A375 (cell line): ENCODE results near the gene CHMP1A. TPM values are rescaled to one million over a fixed set of nuclear protein-coding genes. Genes with fewer than 3 reads are reported as not detected.

Experiments
- total RNA-seq: library from RNA; depleted of rRNA; stranded (reverse); fragments of >200 nt; shearing (Covaris generic); gene quantifications from 2 replicates; pipeline ENCODE4 v1.2.3, GENCODE V29; 2014; rRNA removed

Gene CHMP1A
- total RNA-seq: 78.3 and 85.8 TPM in 2 replicates

DNA sequence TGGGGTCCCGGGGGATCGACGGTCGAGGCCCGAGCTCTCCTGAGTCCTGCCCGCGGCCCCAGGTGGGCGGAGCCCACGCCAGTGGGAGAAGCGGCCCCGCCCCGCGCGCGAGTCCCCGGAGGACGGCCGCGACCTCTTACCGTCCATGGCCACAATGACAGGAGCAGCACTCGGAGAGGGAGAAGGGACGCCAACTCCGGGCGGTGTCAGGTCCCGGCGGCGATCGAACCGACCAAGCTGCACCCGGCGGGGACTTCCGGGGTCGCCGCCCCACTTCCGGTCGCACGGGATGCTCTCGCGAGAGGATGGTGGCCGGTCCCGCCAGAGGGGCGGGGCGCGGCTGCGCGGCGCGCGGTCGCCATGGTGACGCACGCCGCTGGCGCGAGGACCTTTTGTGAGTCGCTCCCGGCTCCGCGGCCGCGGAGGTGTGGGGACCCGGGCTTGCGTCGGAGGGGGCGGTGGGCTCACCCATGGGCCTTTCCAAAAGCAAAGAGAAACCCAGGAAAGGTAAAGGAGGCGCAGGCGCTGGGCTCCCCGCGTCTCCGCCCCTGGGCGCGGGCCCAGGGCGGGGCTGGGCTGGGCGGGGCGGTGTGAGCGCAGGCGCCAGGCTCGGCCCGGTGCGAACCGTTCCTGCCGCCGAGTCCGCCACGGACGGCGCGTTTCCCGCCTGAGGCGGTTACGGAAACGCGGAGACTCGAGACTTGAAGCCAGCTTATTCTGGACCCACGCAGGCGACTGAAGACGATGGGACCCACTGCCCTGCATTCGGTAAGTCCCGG, at the start of gene CHMP1A, which contains the start of gene SPATA33:
Gene CHMP1A, minus strand, starts transcription at position 267 of the 779 bp plus-strand sequence. Its CDS starts 120 bp downstream, at position 147.
Gene SPATA33, plus strand, starts transcription at position 395 of the 779 bp plus-strand sequence. Its CDS starts 76 bp downstream, at position 471.

DNA sequence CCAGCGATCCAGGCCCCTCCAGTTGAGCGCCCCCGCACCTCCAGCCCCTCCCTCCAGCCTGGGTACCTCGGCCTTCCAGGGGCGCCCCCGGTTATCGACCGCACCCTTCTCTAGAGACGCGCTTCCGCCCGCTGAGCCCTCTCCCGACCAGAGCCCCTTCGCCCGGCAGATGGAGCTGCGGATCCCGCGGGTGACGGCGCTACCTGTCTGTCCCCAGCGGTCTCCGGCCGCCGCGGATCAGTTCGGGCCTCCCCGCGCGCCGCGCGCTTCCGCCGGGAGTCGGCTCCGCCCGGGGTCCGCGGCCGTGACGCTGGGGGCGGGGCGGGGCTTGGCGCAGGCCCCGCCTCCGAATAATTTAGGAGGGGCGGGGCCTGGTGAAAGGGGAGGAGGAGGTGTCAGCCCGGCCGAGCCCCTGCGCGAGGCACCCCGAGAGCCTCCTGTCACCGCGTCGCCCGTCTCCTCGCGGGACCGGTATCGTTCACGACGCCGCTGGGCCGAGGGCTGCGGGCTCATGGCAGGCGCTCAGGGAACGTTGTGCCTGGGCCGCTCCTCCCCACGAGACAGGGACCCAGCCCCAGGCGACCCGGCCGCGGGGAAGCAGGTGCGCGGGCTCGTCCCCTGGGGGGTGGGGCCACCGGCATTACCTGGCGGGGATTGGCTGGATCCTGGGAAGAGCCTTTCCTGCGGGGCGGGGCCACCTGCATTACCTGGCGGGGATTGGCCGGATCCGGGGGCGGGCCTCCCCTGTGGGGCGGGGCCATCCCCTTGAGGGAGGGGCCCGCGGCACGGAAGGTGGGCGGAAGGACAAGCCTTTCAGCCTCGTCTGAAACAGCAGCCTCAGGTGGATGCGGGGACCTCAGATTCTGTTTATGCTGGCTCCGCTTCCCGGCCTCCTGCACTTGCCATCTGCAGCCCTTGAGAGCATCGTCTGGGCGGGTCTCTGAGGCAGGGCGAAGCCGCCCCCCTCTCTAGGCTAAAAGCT, 44.2 kb upstream of the CHMP1A start, which contains the start of gene SPATA2L:
Gene SPATA2L, minus strand, starts transcription at position 281 of the 982 bp plus-strand sequence. CDS start 473 bp downstream, outside the sequence.

DNA sequence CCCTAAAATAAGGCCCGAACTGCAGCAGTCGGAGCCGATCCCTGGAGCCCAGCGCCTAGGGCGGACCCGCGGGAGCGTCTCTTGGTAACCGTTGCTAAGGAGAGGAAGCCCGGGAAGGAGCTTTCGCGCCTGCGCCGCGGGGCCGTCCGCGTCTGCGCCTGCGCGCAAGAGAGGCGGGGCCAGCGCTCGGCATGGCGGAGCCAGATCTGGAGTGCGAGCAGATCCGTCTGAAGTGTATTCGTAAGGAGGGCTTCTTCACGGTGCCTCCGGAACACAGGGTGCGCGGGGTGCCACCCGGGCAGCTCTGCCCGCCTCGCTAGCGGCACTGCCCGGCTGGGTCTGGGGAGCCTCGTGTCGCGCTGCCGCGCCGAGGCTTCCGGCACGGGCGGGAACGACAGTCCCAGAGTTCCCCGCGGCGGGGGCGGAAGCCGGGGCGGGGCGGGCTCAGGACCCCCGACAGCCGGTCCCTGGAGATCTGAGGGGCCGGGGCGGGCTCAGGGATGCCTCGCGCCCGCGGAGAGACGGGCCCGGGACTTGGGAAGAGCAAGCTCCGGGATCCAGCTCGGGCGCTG, 29.1 kb upstream of the CHMP1A start, which contains the start of gene CDK10:
Gene CDK10, plus strand, starts transcription at position 170 of the 572 bp plus-strand sequence. Its CDS starts 22 bp downstream, at position 192.

GRCh38 chr16:89613231-89613953, 44.1 kb downstream of the CHMP1A start, which contains the start of gene DPEP1:
DPEP1 (plus strand) TSS chr16:89613642; CDS start chr16:89630411, 16,769 bp downstream.

Other genes starting within 250 kb of the CHMP1A start
- 177 and 178 TPM in 2 replicates for gene ANKRD11, start 167.1 kb downstream of the CHMP1A start, total RNA-seq
- gene SPG7, start 149.3 kb downstream of the CHMP1A start, total RNA-seq: 78.4 and 97.8 TPM in 2 replicates
- gene RPL13, start 97.0 kb downstream of the CHMP1A start, total RNA-seq: 7,350 and 8,818 TPM in 2 replicates
- 8.8 and 12.0 TPM in 2 replicates for gene CPNE7, start 82.0 kb downstream of the CHMP1A start, total RNA-seq
- gene DPEP1, start 44.1 kb downstream of the CHMP1A start, total RNA-seq: 0.60 TPM in 1 of 2 replicates, not detected in the other
- gene SPATA33, start 128 bp upstream of the CHMP1A start, total RNA-seq: 5.4 and 6.3 TPM in 2 replicates
- gene CDK10, start 29.0 kb upstream of the CHMP1A start, total RNA-seq: 57.1 and 66.7 TPM in 2 replicates
- 22.8 and 23.0 TPM in 2 replicates for gene SPATA2L, start 44.0 kb upstream of the CHMP1A start, total RNA-seq
- gene VPS9D1, start 63.2 kb upstream of the CHMP1A start, total RNA-seq: 12.2 and 15.2 TPM in 2 replicates
- 33.5 and 36.4 TPM in 2 replicates for gene ZNF276, start 63.8 kb upstream of the CHMP1A start, total RNA-seq
- 52.9 and 57.0 TPM in 2 replicates for gene FANCA, start 158.9 kb upstream of the CHMP1A start, total RNA-seq
- gene SPIRE2, start 170.8 kb upstream of the CHMP1A start, total RNA-seq: 7.6 and 11.8 TPM in 2 replicates
- gene TCF25, start 215.9 kb upstream of the CHMP1A start, total RNA-seq: 98.2 and 113 TPM in 2 replicates